H1 (cell line): ENCODE results near the gene MAN2C1. TPM values are rescaled to one million over a fixed set of nuclear protein-coding genes. Genes with fewer than 3 reads are reported as not detected.
A peak's percentile ranks its signal among the peaks of the same experiment; 100 is the strongest.

Experiments
- CTCF ChIA-PET: fragments of 300-600 bp; sonication (Branson Sonifier 250); formaldehyde crosslinking; loops from one replicate; lab custom pipeline; 2021; ENCODE audit not compliant: partially characterized antibody; lab: Charles Lee
- POLR2A ChIA-PET: fragments of 300-600 bp; sonication (Branson Sonifier 250); formaldehyde crosslinking; loops from one replicate; lab custom pipeline; 2021; ENCODE audit warnings: inconsistent platforms; ENCODE audit not compliant: partially characterized antibody; lab: Charles Lee
- DNase-seq, 2 experiments: peaks; one replicate each; pipeline versions ENCODE4 v3.0.0 to v3.0.0-alpha.2; 2010 to 2022; ENCODE audit warnings: low spot score in 2 of 2, low read depth in 1 of 2, mixed read lengths in 1 of 2
- FAIRE-seq: peaks from 2 replicates; lab custom pipeline; 2011; peaks lifted over from hg19 to GRCh38; lab: Jason Lieb, UNC
- H2AFZ ChIP-seq: 2 replicates; pipeline ENCODE4 v1.8.1; 2012; ENCODE audit warnings: low read length, inconsistent platforms
- H2AK5ac ChIP-seq: 2 replicates; pipeline ENCODE4 v1.6.1; 2013; ENCODE audit warnings: low read depth, low read length
- H2BK120ac ChIP-seq: replicated peaks from 2 replicates; pipeline ENCODE3; 2013; ENCODE audit warnings: low read depth, low read length, inconsistent platforms
- H2BK12ac ChIP-seq: 2 replicates; pipeline ENCODE4 v1.6.1; 2013; ENCODE audit warnings: low read depth, low read length
- H2BK15ac ChIP-seq: 2 replicates; pipeline ENCODE4 v1.6.1; 2013; ENCODE audit warnings: low read length
- H2BK20ac ChIP-seq: 2 replicates; pipeline ENCODE4 v1.6.1; 2013; ENCODE audit warnings: low read length
- H2BK5ac ChIP-seq: 2 replicates; pipeline ENCODE4 v1.6.1; 2013; ENCODE audit warnings: low read depth, low read length
- H3K14ac ChIP-seq: 2 replicates; pipeline ENCODE4 v1.6.1; 2013; ENCODE audit warnings: inconsistent platforms; ENCODE audit not compliant: insufficient read length
- H3K18ac ChIP-seq: 2 replicates; pipeline ENCODE4 v1.6.1; 2013; ENCODE audit warnings: low read length; ENCODE audit errors: extremely low read depth
- H3K23ac ChIP-seq: 2 replicates; pipeline ENCODE4 v1.6.1; 2013; ENCODE audit warnings: inconsistent platforms; ENCODE audit not compliant: insufficient read length
- H3K23me2 ChIP-seq: 2 replicates; pipeline ENCODE4 v1.6.1; 2013; ENCODE audit warnings: low read depth, low read length
- H3K27ac ChIP-seq: 2 replicates; pipeline ENCODE4 v1.6.1; 2011; ENCODE audit warnings: low read depth, low read length, inconsistent platforms
- H3K27me3 ChIP-seq, 4 experiments: replicated peaks in 1 of 4; 1 replicate in 1 of 4; 2 replicates in 3 of 4; pipeline versions ENCODE4 v1.6.1 to v1.8.1; 2011 to 2013; ENCODE audit warnings: low read length in 3 of 4, mild to moderate bottlenecking in 3 of 4, inconsistent platforms in 2 of 4, mixed read lengths in 2 of 4, moderate library complexity in 1 of 4; ENCODE audit not compliant: control insufficient read depth in 3 of 4, insufficient read depth in 3 of 4; ENCODE audit errors: extremely low read depth in 1 of 4
- H3K36me3 ChIP-seq, 4 experiments: 2 replicates each; pipeline versions ENCODE4 v1.6.1 to v1.8.1; 2011 to 2013; ENCODE audit warnings: mild to moderate bottlenecking in 4 of 4, low read length in 3 of 4, moderate library complexity in 2 of 4, control low read depth in 1 of 4, inconsistent platforms in 1 of 4; ENCODE audit not compliant: insufficient read depth in 4 of 4, control insufficient read depth in 2 of 4
- H3K4ac ChIP-seq: replicated peaks from 2 replicates; pipeline ENCODE3; 2013; ENCODE audit warnings: low read length, low read depth, mixed read lengths, inconsistent platforms; ENCODE audit not compliant: insufficient read length
- H3K4me1 ChIP-seq, 4 experiments: replicated peaks in 1 of 4; 1 replicate in 1 of 4; 2 replicates in 3 of 4; pipeline versions ENCODE4 v1.6.1 to v1.8.1; 2011 to 2013; ENCODE audit warnings: low read length in 3 of 4, inconsistent platforms in 2 of 4, mixed read lengths in 1 of 4; ENCODE audit not compliant: insufficient read depth in 4 of 4, control insufficient read depth in 3 of 4
- H3K4me2 ChIP-seq, 2 experiments: 2 replicates each; pipeline versions ENCODE4 v1.6.1 to v1.8.1; 2011 to 2013; ENCODE audit warnings: low read depth in 2 of 2, low read length in 2 of 2, control low read depth in 1 of 2, inconsistent platforms in 1 of 2, mild to moderate bottlenecking in 1 of 2; ENCODE audit not compliant: insufficient read depth in 1 of 2
- H3K4me3 ChIP-seq, 4 experiments: fragments of 200-600, 300-600 bp in 1 of 4; sonication (generic), shearing (Covaris generic), sonication (Bioruptor Twin) in 1 of 4; 2 replicates each; pipeline versions ENCODE4 v1.5.1 to v1.8.1; 2011 to 2016; ENCODE audit warnings: low read length in 4 of 4, low read depth in 3 of 4, control low read depth in 2 of 4, inconsistent platforms in 2 of 4, mild to moderate bottlenecking in 2 of 4, mixed read lengths in 1 of 4, moderate library complexity in 1 of 4; ENCODE audit not compliant: insufficient read depth in 2 of 4; ENCODE audit errors: extremely low read depth in 1 of 4
- H3K56ac ChIP-seq: replicated peaks from 2 replicates; pipeline ENCODE3; 2013; ENCODE audit warnings: low read depth, mild to moderate bottlenecking, mixed read lengths, low read length, inconsistent platforms; ENCODE audit not compliant: insufficient read length
- H3K79me1 ChIP-seq: 2 replicates; pipeline ENCODE4 v1.6.1; 2013; ENCODE audit warnings: low read depth, low read length, control low read depth
- H3K79me2 ChIP-seq, 2 experiments: 2 replicates each; pipeline versions ENCODE4 v1.6.1 to v1.8.1; 2012 to 2013; ENCODE audit warnings: low read length in 2 of 2, mild to moderate bottlenecking in 2 of 2, inconsistent platforms in 1 of 2; ENCODE audit not compliant: insufficient read depth in 2 of 2, control insufficient read depth in 1 of 2
- H3K9ac ChIP-seq, 4 experiments: replicated peaks in 1 of 4; 1 replicate in 1 of 4; 2 replicates in 3 of 4; pipeline versions ENCODE4 v1.6.1 to v1.8.1; 2011 to 2013; ENCODE audit warnings: low read depth in 3 of 4, low read length in 3 of 4, control low read depth in 2 of 4, mild to moderate bottlenecking in 2 of 4, moderate library complexity in 2 of 4, inconsistent platforms in 1 of 4; ENCODE audit errors: extremely low read depth in 1 of 4
- H3K9me3 ChIP-seq, 2 experiments: 2 replicates each; pipeline versions ENCODE4 v1.6.1 to v1.8.1; 2012 to 2013; ENCODE audit warnings: mild to moderate bottlenecking in 2 of 2, moderate library complexity in 2 of 2, control low read depth in 1 of 2, inconsistent platforms in 1 of 2, low read depth in 1 of 2, low read length in 1 of 2, mixed read lengths in 1 of 2; ENCODE audit not compliant: insufficient read depth in 2 of 2
- H4K20me1 ChIP-seq, 2 experiments: replicated peaks in 1 of 2; 2 replicates each; pipeline versions ENCODE3 to v1.8.1; 2011 to 2013; ENCODE audit warnings: inconsistent platforms in 2 of 2, low read length in 2 of 2, mild to moderate bottlenecking in 1 of 2; ENCODE audit not compliant: insufficient read depth in 2 of 2, control insufficient read depth in 1 of 2
- H4K5ac ChIP-seq: 2 replicates; pipeline ENCODE4 v1.6.1; 2013; ENCODE audit warnings: low read length, low read depth, mixed read lengths, inconsistent platforms; ENCODE audit not compliant: insufficient read length
- H4K8ac ChIP-seq: 2 replicates; pipeline ENCODE4 v1.8.0; 2013; ENCODE audit warnings: mild to moderate bottlenecking, moderate library complexity, low read length, inconsistent platforms; ENCODE audit not compliant: insufficient read depth; ENCODE audit errors: extremely low read depth
- H4K91ac ChIP-seq: replicated peaks from 2 replicates; pipeline ENCODE3; 2013; ENCODE audit warnings: low read length, mixed read lengths, inconsistent platforms; ENCODE audit not compliant: insufficient read length
- KDM4A ChIP-seq: IDR thresholded peaks from one replicate; pipeline ENCODE4 v1.7.1; 2012; ENCODE audit warnings: low read depth, mild to moderate bottlenecking, moderate library complexity, low read length, inconsistent platforms; ENCODE audit not compliant: severe bottlenecking
- KDM5A ChIP-seq: fragments of 200-600 bp; IDR thresholded peaks from 2 replicates; pipeline ENCODE4 v1.7.1; 2012; ENCODE audit warnings: mild to moderate bottlenecking, low read length, inconsistent platforms, mixed read lengths
- RAD21 ChIP-seq, 2 experiments: IDR thresholded peaks in 1 of 2; conservative IDR thresholded peaks in 1 of 2; 2 replicates each; pipeline ENCODE4 v1.6.1; 2011; ENCODE audit warnings: low read depth in 2 of 2, low read length in 2 of 2, improper control_type of control experiment in 1 of 2, inconsistent platforms in 1 of 2, mild to moderate bottlenecking in 1 of 2, moderate library complexity in 1 of 2
- SP2 ChIP-seq: IDR thresholded peaks from 2 replicates; pipeline ENCODE4 v1.6.1; 2012; ENCODE audit warnings: mild to moderate bottlenecking, low read length, inconsistent platforms
- TCF12 ChIP-seq: IDR thresholded peaks from 2 replicates; pipeline ENCODE4 v1.6.1; 2011; ENCODE audit warnings: low read depth, mild to moderate bottlenecking, low read length
- WGBS, 2 experiments: shearing (Covaris generic) in 1 of 2; methylation state at CpG; one replicate each; pipeline versions ENCODE4 v1.1.6 to v1.1.7; 2013 to 2015; ENCODE audit warnings: low lambda C conversion rate in 2 of 2, mixed read lengths in 2 of 2, inconsistent platforms in 1 of 2, low coverage in 1 of 2, missing lambda C conversion rate in 1 of 2; ENCODE audit not compliant: insufficient replicate concordance in 2 of 2, insufficient coverage in 1 of 2, insufficient read length in 1 of 2; ENCODE audit errors: extremely low coverage in 1 of 2, missing lambda C conversion rate in 1 of 2; 5-methylcytosine and 5-hydroxymethylcytosine counted together
- polyA plus RNA-seq, 7 experiments: library from polyadenylated mRNA; depleted of rRNA in 3 of 7; stranded (reverse) in 5 of 7; unstranded in 2 of 7; fragments of >200 nt in 5 of 7; fragments of 200-250 nt in 2 of 7; gene quantifications; 1 replicate in 5 of 7; 2 replicates in 1 of 7; 4 replicates in 1 of 7; pipeline versions ENCODE4 v1.2.1 to v1.2.3, GENCODE V29; 2011 to 2013; ENCODE audit warnings: missing spikeins in 2 of 7, mixed read lengths in 2 of 7
- total RNA-seq: library from RNA; stranded (reverse); fragmentation: NEBNext Ultra II Directional; extraction: Animal tissue kit (Norgen Biotek cat#: 25700); gene quantifications from 2 replicates; pipeline ENCODE4 v1.2.1, GENCODE V29; 2021
- TF ChIP-seq, protein P1 (sequence below), 3 experiments: IDR thresholded peaks; 1 replicate in 2 of 3; 2 replicates in 1 of 3; pipeline versions ENCODE4 v1.5.1 to v1.6.1; 2011; ENCODE audit warnings: low read length in 3 of 3, mild to moderate bottlenecking in 3 of 3, inconsistent platforms in 2 of 3, low read depth in 1 of 3, moderate library complexity in 1 of 3; ENCODE audit not compliant: insufficient read depth in 1 of 3; ENCODE audit errors: control extremely low read depth in 1 of 3

MAN2C1 gene
- total and polyA plus RNA-seq, 2 of the 8 experiments (the other 6 are each of a cell fraction or from before 2014, with no cell fraction given), result 56.3 to 88.9 TPM

- H2BK5ac ChIP-seq, result no peak overlapping the region
- H3K23ac ChIP-seq, result no peak overlapping the region
- H3K27ac ChIP-seq, result no peak overlapping the region
- DNase-seq (peak; percentile 60 to 88), FAIRE-seq (peak; percentile 50)
- H3K36me3 ChIP-seq, result no peaks in the 10 kb centered on the region
- H3K9ac ChIP-seq, result no peak overlapping the region
- TF ChIP-seq TCF12, result no peak
- peak; percentile 98 to 99 for TF ChIP-seq RAD21 (IDR thresholded peaks at IDR 0.05 in 1 of 2, conservative IDR thresholded peaks at IDR 0.05 in 1 of 2; ENCODE audit: low read depth in 2 of 2, low read length in 2 of 2)
- TF ChIP-seq SP2, result no peak
- TF ChIP-seq, protein P1, sequence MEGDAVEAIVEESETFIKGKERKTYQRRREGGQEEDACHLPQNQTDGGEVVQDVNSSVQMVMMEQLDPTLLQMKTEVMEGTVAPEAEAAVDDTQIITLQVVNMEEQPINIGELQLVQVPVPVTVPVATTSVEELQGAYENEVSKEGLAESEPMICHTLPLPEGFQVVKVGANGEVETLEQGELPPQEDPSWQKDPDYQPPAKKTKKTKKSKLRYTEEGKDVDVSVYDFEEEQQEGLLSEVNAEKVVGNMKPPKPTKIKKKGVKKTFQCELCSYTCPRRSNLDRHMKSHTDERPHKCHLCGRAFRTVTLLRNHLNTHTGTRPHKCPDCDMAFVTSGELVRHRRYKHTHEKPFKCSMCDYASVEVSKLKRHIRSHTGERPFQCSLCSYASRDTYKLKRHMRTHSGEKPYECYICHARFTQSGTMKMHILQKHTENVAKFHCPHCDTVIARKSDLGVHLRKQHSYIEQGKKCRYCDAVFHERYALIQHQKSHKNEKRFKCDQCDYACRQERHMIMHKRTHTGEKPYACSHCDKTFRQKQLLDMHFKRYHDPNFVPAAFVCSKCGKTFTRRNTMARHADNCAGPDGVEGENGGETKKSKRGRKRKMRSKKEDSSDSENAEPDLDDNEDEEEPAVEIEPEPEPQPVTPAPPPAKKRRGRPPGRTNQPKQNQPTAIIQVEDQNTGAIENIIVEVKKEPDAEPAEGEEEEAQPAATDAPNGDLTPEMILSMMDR (IDR thresholded peaks at IDR 0.05; ENCODE audit: control extremely low read depth in 1 of 3, insufficient read depth in 1 of 3, low read depth in 1 of 3, low read length in 3 of 3), result peak; percentile 94 to 95 (median 95)
- no peak for TF ChIP-seq KDM4A
- TF ChIP-seq KDM5A, result no peak
- no peak overlapping the region for H4K5ac ChIP-seq
- H2BK12ac ChIP-seq, result no peak overlapping the region
- H3K4me1 ChIP-seq, result no peaks in the 10 kb centered on the region
- no peaks in the 10 kb centered on the region for H4K20me1 ChIP-seq
- H2AFZ ChIP-seq, result peak overlapping the region; percentile 86
- no peak overlapping the region for H3K4me2 ChIP-seq
- H3K4ac ChIP-seq, result no peak overlapping the region
- no peak overlapping the region for H4K91ac ChIP-seq
- no peak overlapping the region for H3K56ac ChIP-seq
- H2BK15ac ChIP-seq, result peak overlapping the region; percentile 34; the same call in 1 of the 2 replicates
- H2AK5ac ChIP-seq, result no peak overlapping the region
- no peaks in the 10 kb centered on the region for H3K79me1 ChIP-seq
- no peak overlapping the region for H2BK20ac ChIP-seq
- H3K9me3 ChIP-seq, result no peaks in the 10 kb centered on the region
- H4K8ac ChIP-seq, result no peak overlapping the region
- H2BK120ac ChIP-seq, result no peak overlapping the region
- ChIA-PET POLR2A (interaction anchor here (0.6 to 1.4 kb wide), 5 partner anchors 102 to 329 kb away, joined by 3 to 4 read pairs (median 3); no protein-coding TSS in a partner anchor), CTCF (interaction anchor here (0.6 to 3.4 kb wide), 42 partner anchors 8 to 545 kb away, joined by 3 to 35 read pairs (median 4); partner anchors contain the start of gene NEIL1)
- no peaks in the 10 kb centered on the region for H3K79me2 ChIP-seq
- no peak overlapping the region for H3K4me3 ChIP-seq
- H3K27me3 ChIP-seq, result no peaks in the 10 kb centered on the region
- H3K14ac ChIP-seq, result no peak overlapping the region
- WGBS, 2 experiments, result 42% methylated on average over 15 of the region's 15 CpGs; no CpG with 5 or more reads in 1 of the 2 experiments
- no peak overlapping the region for H3K18ac ChIP-seq
- H3K23me2 ChIP-seq, result no peaks in the 10 kb centered on the region
Observed at GRCh38 chr15:75307778-75308390, 60.5 kb downstream of the MAN2C1 start.
